Activated CD4-positive, alpha-beta memory T cell treated with anti-CD3 and anti-CD28 coated beads for 36 hours (primary cell): ENCODE data around the gene APLP1. TPM values are rescaled to one million over a fixed set of nuclear protein-coding genes. Genes with fewer than 3 reads are reported as not detected.

Experiments
- CTCF ChIA-PET: fragments of 350-600 bp; sonication (Branson Sonifier 250); formaldehyde crosslinking; loops from one replicate; lab custom pipeline; 2021; ENCODE audit warnings: antibody characterized with exemption, inconsistent platforms; lab: Charles Lee
- POLR2A ChIA-PET: fragments of 350-600 bp; sonication (Branson Sonifier 250); formaldehyde crosslinking; loops from one replicate; lab custom pipeline; 2021; ENCODE audit warnings: antibody characterized with exemption; lab: Charles Lee
- DNase-seq: peaks from one replicate; pipeline ENCODE4 v3.0.0-alpha.2; 2020
- H3K27ac Mint-ChIP-seq: one replicate; pipeline ENCODE4 v1.8.0; 2021; ENCODE audit warnings: mixed read lengths
- H3K27me3 Mint-ChIP-seq: one replicate; pipeline ENCODE4 v1.8.0; 2021; ENCODE audit warnings: mixed read lengths
- H3K36me3 Mint-ChIP-seq: one replicate; pipeline ENCODE4 v1.8.0; 2021; ENCODE audit warnings: mixed read lengths
- H3K4me1 Mint-ChIP-seq: one replicate; pipeline ENCODE4 v1.8.0; 2021; ENCODE audit warnings: low read depth, mixed read lengths
- H3K4me3 Mint-ChIP-seq: one replicate; pipeline ENCODE4 v1.8.0; 2021; ENCODE audit warnings: mild to moderate bottlenecking, mixed read lengths
- H3K9me3 Mint-ChIP-seq: one replicate; pipeline ENCODE4 v1.8.0; 2021; ENCODE audit warnings: mixed read lengths
- intact Hi-C: fragments of 100-400 bp; cut with micrococcal nuclease; formaldehyde crosslinking; loops from one replicate; pipeline ENCODE4 v1.15.1; 2023
- total RNA-seq, 2 experiments: library from RNA; stranded (reverse); gene quantifications; one replicate each; pipeline ENCODE4 v1.2.3, GENCODE V29; 2021

APLP1 gene
- total RNA-seq, 2 experiments from 2014 or later, result 1.2 to 2.6 TPM

GRCh38 chr19:35911173-35911572 is 42.8 kb downstream of the APLP1 start:
- Mint-ChIP-seq H3K27me3 (no peaks in the 10 kb centered on the region), H3K36me3 (no peaks in the 10 kb centered on the region), H3K9me3 (no peaks in the 10 kb centered on the region), H3K4me1 (peaks cover 24% of the 10 kb centered on the region), H3K4me3 (no peak overlapping the region), H3K27ac (peak overlapping the region; percentile 28)
- intact Hi-C loops, result no loop called here
- DNase-seq, result no peak
- POLR2A ChIA-PET, result no interaction called here
- CTCF ChIA-PET, result interaction anchor here (0.6 kb wide), 1 partner anchor 13 kb away, joined by 3 read pairs; no protein-coding TSS in a partner anchor

GRCh38 chr19:35911790-35912189 is 43.4 kb downstream of the APLP1 start:
- peak overlapping the region; percentile 30 for H3K27ac Mint-ChIP-seq
- H3K27me3 Mint-ChIP-seq, result no peaks in the 10 kb centered on the region
- DNase-seq, result peak; percentile 66
- POLR2A ChIA-PET, result no interaction called here
- intact Hi-C loops, result no loop called here
- H3K4me1 Mint-ChIP-seq, result peaks cover 24% of the 10 kb centered on the region
- no peaks in the 10 kb centered on the region for H3K9me3 Mint-ChIP-seq
- H3K4me3 Mint-ChIP-seq, result no peak overlapping the region
- CTCF ChIA-PET, result interaction anchor here (0.5 to 0.9 kb wide), 3 partner anchors 14 to 190 kb away, joined by 3 to 5 read pairs (median 3); no protein-coding TSS in a partner anchor
- H3K36me3 Mint-ChIP-seq, result no peaks in the 10 kb centered on the region

- CTCF ChIA-PET, result interaction anchor here (0.6 to 0.8 kb wide), 2 partner anchors 17 to 405 kb away, joined by 3 read pairs; no protein-coding TSS in a partner anchor
- Mint-ChIP-seq H3K27ac (peak overlapping the region; percentile 38), H3K9me3 (no peaks in the 10 kb centered on the region), H3K4me3 (no peak overlapping the region), H3K4me1 (peaks cover 22% of the 10 kb centered on the region), H3K36me3 (no peaks in the 10 kb centered on the region), H3K27me3 (no peaks in the 10 kb centered on the region)
- POLR2A ChIA-PET, result no interaction called here
- no peak for DNase-seq
- intact Hi-C loops, result no loop called here
These were observed 45.2 kb downstream of the APLP1 start for GRCh38 chr19:35913589-35913988.

GRCh38 chr19:35915443-35915842 is 47.1 kb downstream of the APLP1 start:
- intact Hi-C loops, result no loop called here
- no peaks in the 10 kb centered on the region for H3K9me3 Mint-ChIP-seq
- H3K4me3 Mint-ChIP-seq, result no peak overlapping the region
- ChIA-PET CTCF (no interaction called here), POLR2A (interaction anchor here (1.6 kb wide), 1 partner anchor 12 kb away, joined by 4 read pairs; no protein-coding TSS in a partner anchor)
- no peak for DNase-seq
- H3K27ac Mint-ChIP-seq, result no peak overlapping the region
- no peaks in the 10 kb centered on the region for H3K36me3 Mint-ChIP-seq
- H3K27me3 Mint-ChIP-seq, result no peaks in the 10 kb centered on the region
- peaks cover 19% of the 10 kb centered on the region for H3K4me1 Mint-ChIP-seq

GRCh38 chr19:35919306-35919705 is 50.9 kb downstream of the APLP1 start:
- H3K4me1 Mint-ChIP-seq, result peaks cover 5% of the 10 kb centered on the region
- POLR2A ChIA-PET, result no interaction called here
- no peaks in the 10 kb centered on the region for H3K27me3 Mint-ChIP-seq
- H3K9me3 Mint-ChIP-seq, result no peaks in the 10 kb centered on the region
- intact Hi-C loops, result no loop called here
- DNase-seq, result no peak
- CTCF ChIA-PET, result no interaction called here
- no peak overlapping the region for H3K4me3 Mint-ChIP-seq
- H3K27ac Mint-ChIP-seq, result no peak overlapping the region
- H3K36me3 Mint-ChIP-seq, result no peaks in the 10 kb centered on the region

GRCh38 chr19:35921012-35921411 is 52.6 kb downstream of the APLP1 start:
- intact Hi-C loops, result no loop called here
- POLR2A ChIA-PET, result interaction anchor here (1.1 kb wide), 1 partner anchor 10 kb away, joined by 3 read pairs; no protein-coding TSS in a partner anchor

GRCh38 chr19:35925501-35925900 is 57.1 kb downstream of the APLP1 start:
- intact Hi-C loops, result no loop called here
- no peak overlapping the region for H3K4me3 Mint-ChIP-seq
- H3K4me1 Mint-ChIP-seq, result peaks cover 12% of the 10 kb centered on the region
- DNase-seq, result no peak
- peaks cover 13% of the 10 kb centered on the region for H3K9me3 Mint-ChIP-seq
- ChIA-PET CTCF (interaction anchor here (0.9 to 1.1 kb wide), 3 partner anchors 33 to 415 kb away, joined by 3 read pairs; no protein-coding TSS in a partner anchor), POLR2A (no interaction called here)
- H3K27me3 Mint-ChIP-seq, result no peaks in the 10 kb centered on the region
- peaks cover 8% of the 10 kb centered on the region for H3K36me3 Mint-ChIP-seq
- H3K27ac Mint-ChIP-seq, result no peak overlapping the region

More at GRCh38 chr19:35921012-35921411, 52.6 kb downstream of the APLP1 start:
- no peak for DNase-seq
- Mint-ChIP-seq H3K36me3 (peaks cover 8% of the 10 kb centered on the region), H3K27ac (no peak overlapping the region), H3K27me3 (no peaks in the 10 kb centered on the region), H3K4me1 (no peaks in the 10 kb centered on the region), H3K4me3 (no peak overlapping the region), H3K9me3 (peaks cover 11% of the 10 kb centered on the region)
- CTCF ChIA-PET, result interaction anchor here (1.4 kb wide), 1 partner anchor 10 kb away, joined by 4 read pairs; no protein-coding TSS in a partner anchor

GRCh38 chr19:35928507-35928906 is 60.1 kb downstream of the APLP1 start:
- H3K4me1 Mint-ChIP-seq, result peaks cover 22% of the 10 kb centered on the region
- CTCF ChIA-PET, result interaction anchor here (0.6 kb wide), 1 partner anchor 45 kb away, joined by 5 read pairs; no protein-coding TSS in a partner anchor
- POLR2A ChIA-PET, result no interaction called here

More at GRCh38 chr19:35928507-35928906, 60.1 kb downstream of the APLP1 start:
- Mint-ChIP-seq H3K27me3 (no peaks in the 10 kb centered on the region), H3K4me3 (no peak overlapping the region), H3K27ac (no peak overlapping the region), H3K36me3 (peaks cover 8% of the 10 kb centered on the region), H3K9me3 (peaks cover 13% of the 10 kb centered on the region)
- DNase-seq, result no peak
- intact Hi-C loops, result no loop called here

Other genes with a start within 250 kb of the APLP1 start
- gene RBM42, start 239.5 kb upstream of the APLP1 start, total RNA-seq, result 10 to 100 TPM; 86.4 to 88.0 TPM
- under 1 TPM; 0.70 to 0.83 TPM for gene ETV2, start 226.8 kb upstream of the APLP1 start, total RNA-seq
- 100 to 1,000 TPM; 444 to 453 TPM for gene COX6B1, start 220.3 kb upstream of the APLP1 start, total RNA-seq
- 1 to 10 TPM in 1 of 2 experiments, under 1 TPM in 1; 0.90 to 1.0 TPM for gene UPK1A, start 202.1 kb upstream of the APLP1 start, total RNA-seq
- gene ZBTB32, start 164.0 kb upstream of the APLP1 start, total RNA-seq, result 100 to 1,000 TPM; 226 to 228 TPM
- 10 to 100 TPM; 47.0 to 54.2 TPM for gene KMT2B, start 150.6 kb upstream of the APLP1 start, total RNA-seq
- 10 to 100 TPM; 90.1 to 92.8 TPM for gene IGFLR1, start 126.1 kb upstream of the APLP1 start, total RNA-seq
- gene U2AF1L4, start 123.2 kb upstream of the APLP1 start, total RNA-seq, result 10 to 100 TPM; 34.6 to 37.8 TPM
- gene PSENEN, start 122.9 kb upstream of the APLP1 start, total RNA-seq, result 10 to 100 TPM; 46.7 to 47.9 TPM
- 1 to 10 TPM; 7.5 TPM for gene LIN37, start 120.0 kb upstream of the APLP1 start, total RNA-seq
- under 1 TPM; 0.36 to 0.53 TPM for gene HSPB6, start 111.5 kb upstream of the APLP1 start, total RNA-seq
- gene PROSER3, start 110.4 kb upstream of the APLP1 start, total RNA-seq, result 10 to 100 TPM; 38.4 to 40.0 TPM
- gene ARHGAP33, start 93.0 kb upstream of the APLP1 start, total RNA-seq, result 10 to 100 TPM; 35.0 to 39.3 TPM
- not detected for gene PRODH2, start 55.7 kb upstream of the APLP1 start, total RNA-seq
- gene NPHS1, start 16.1 kb upstream of the APLP1 start, total RNA-seq, result not detected
- under 1 TPM; 0.78 to 0.92 TPM for gene KIRREL2, start 11.7 kb upstream of the APLP1 start, total RNA-seq
- 10 to 100 TPM; 66.7 to 70.9 TPM for gene NFKBID, start 32.0 kb downstream of the APLP1 start, total RNA-seq
- 10 to 100 TPM; 50.7 to 52.9 TPM for gene HCST, start 34.0 kb downstream of the APLP1 start, total RNA-seq
- not detected for gene TYROBP, start 39.7 kb downstream of the APLP1 start, total RNA-seq
- 1 to 10 TPM; 8.7 to 9.1 TPM for gene LRFN3, start 67.8 kb downstream of the APLP1 start, total RNA-seq
- 10 to 100 TPM; 15.8 to 18.9 TPM for gene SDHAF1, start 126.6 kb downstream of the APLP1 start, total RNA-seq
- gene SYNE4, start 140.2 kb downstream of the APLP1 start, total RNA-seq, result 1 to 10 TPM; 2.0 to 2.9 TPM
- gene ALKBH6, start 145.6 kb downstream of the APLP1 start, total RNA-seq, result 10 to 100 TPM; 40.9 to 44.7 TPM
- under 1 TPM; 0.12 to 0.44 TPM for gene CLIP3, start 164.3 kb downstream of the APLP1 start, total RNA-seq
- 1 to 10 TPM; 2.1 to 2.2 TPM for gene THAP8, start 185.7 kb downstream of the APLP1 start, total RNA-seq
- 10 to 100 TPM; 16.8 to 17.7 TPM for gene WDR62, start 186.3 kb downstream of the APLP1 start, total RNA-seq
- not detected for gene OVOL3, start 242.6 kb downstream of the APLP1 start, total RNA-seq
- gene POLR2I, start 246.3 kb downstream of the APLP1 start, total RNA-seq, result 10 to 100 TPM; 84.1 to 84.8 TPM
- 100 to 1,000 TPM; 134 to 137 TPM for gene TBCB, start 246.9 kb downstream of the APLP1 start, total RNA-seq